Measurements from ENCODE around the gene KCTD3.

KCTD3 gene

GRCh38 chr1:215566556-215567490, at the start of gene KCTD3:
KCTD3 (plus strand) TSS chr1:215567304; CDS start chr1:215567686, 382 bp downstream.
- DNase-seq = no peak

- no peak for DNase-seq
Measured at GRCh38 chr1:215517441-215517891, 49.6 kb upstream of the KCTD3 start.

- DNase-seq = no peak
Measured at GRCh38 chr1:215518594-215518993, 48.5 kb upstream of the KCTD3 start.

GRCh38 chr1:215521279-215521678, 45.8 kb upstream of the KCTD3 start:
- DNase-seq = no peak

DNA sequence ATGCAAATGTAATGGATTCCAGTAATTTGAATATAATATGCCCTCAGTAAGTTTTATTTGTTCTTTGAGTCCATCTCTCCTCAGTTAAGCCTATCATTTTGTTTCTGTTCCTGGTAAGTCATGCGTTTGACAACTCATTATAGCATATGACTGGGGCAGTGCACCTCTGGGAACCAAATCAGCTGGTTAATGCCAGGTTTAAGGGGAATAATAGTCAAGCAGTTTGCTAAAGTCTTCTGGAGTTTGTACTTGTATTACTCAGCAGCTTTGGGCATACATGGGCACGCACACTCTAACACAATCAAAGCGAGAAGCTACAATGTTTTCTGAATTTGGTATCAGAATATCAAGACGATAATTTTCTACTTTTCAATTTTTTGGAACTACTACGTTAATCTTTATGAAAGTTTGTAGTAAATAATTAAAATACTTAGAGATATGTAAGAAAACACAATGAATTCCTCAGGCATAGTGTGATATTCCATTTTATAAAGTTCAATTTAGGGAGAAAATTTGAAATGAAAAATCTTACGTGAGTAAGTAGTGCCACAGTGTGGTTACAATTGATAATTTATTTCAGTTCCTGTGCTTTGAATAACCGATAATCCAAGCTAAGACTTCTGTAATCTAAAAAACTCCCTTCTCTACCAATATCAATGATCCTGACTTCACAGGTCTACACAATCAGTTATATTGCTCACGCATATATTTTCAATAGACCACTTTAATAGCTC, 43.8 kb upstream of the KCTD3 start:
- no peak for DNase-seq

- DNase-seq = no peak
Measured at GRCh38 chr1:215523906-215524305, 43.2 kb upstream of the KCTD3 start.

DNA sequence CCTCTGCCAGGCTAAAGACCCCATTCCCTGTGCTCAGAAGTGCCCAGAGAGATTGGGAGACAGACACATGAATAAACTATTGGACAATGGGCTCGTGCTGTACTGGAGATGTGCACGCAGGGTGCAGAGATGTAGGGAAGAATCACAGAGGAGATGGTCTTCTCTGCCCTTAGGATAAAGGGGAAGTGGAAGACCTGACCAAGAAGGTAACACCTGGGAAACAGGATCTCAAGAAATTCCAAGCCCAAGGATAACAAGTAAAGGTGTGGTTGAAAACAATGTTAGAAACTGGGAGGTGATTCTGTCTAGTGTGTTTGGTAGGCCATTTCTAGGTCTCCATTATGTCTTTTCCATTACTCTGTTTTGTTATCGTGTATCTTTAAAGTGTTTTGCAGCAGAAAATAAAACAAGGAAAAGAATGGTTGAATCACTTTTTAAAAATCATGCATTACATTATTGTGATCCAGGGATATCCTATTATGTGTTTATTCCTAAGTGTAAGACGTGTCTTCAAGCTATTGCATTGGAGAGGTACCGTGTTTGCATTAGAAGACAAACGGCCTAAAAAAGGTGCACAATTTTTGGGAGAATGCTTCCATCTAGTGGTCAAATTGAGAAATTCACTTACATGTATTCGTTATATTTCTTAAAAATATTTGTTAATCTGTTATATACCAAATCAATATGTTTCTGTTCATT, 40.8 kb upstream of the KCTD3 start:
- DNase-seq = no peak

DNA sequence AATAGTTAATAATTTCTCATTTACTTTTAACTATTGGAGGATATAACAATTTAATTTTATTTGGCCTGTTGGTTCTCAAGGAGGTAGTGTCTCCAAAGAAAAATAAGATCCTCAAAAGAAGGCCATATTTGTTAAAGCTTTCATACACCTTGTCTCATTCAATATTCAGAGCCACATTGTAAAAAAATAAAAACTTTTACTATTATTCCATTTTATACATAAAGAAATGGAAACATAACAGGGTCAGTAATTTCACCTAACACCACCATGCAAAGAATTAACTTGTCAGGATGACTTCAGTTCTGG, 40.3 kb upstream of the KCTD3 start:
- no peak for DNase-seq

GRCh38 chr1:215529111-215529510, 38.0 kb upstream of the KCTD3 start:
- no peak for DNase-seq

DNA sequence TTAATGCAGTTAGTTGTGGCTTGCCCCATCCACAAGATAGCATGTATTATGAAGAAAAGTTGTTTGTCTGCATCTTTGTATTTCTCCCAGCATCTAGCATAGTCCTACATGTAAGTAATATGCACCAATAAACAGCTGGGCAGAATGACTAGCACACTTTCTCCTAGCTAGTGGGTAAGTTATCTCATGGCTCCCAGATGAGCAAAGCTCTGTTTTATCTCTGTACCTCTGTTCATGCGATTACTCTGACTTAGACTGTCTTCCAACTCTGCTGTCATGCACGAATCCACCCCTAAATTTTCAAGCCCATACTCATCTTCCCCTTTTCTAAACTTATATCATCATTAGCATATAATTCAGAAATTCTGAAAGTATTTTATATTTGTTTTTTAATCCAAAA, 37.5 kb upstream of the KCTD3 start:
- DNase-seq = no peak

DNA sequence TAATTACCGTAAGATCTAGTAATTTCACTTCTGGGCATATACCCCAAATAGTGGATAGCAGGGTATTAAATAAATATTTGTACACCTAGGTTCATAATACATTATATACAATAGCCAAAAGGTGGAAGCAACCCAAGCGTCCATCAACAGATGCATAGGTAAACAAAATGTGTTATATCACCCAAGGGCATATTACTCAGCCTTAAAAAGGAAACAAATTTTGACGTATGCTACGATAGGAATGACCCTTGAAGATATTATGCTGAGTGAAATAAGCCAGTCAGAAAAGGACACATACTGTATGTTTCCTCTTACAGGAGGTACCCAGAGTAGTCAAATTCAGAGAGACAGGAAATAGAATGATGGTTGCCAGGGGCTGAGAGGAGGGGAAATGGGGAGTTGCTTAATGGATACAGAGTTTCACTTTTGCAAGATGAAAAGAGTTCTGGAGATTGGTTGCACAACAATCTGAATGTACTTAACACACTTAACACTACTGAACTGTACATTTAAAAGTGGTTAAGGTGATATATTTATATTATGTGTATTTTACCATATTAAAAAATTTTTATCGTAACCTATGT, 36.6 kb upstream of the KCTD3 start:
- no peak for DNase-seq

- DNase-seq = no peak
Measured at GRCh38 chr1:215539803-215540570, 27.1 kb upstream of the KCTD3 start.

DNA sequence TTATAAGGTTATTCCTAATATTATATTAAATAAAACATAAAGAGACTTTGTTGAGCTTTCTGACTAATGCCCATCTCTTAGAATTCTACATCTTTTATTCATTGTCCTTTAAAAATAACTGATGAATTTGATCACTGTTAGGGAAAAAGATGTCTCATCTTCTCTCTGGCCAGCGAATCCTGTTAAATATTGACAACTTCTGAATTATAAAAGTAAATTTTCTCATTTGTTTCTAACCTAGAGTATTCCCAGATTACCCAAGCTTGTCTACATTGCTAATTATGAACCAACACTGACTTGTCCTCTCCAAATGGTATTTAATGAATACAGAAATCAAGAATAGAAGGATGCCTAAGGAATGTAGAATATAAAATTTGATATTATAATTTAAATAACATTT, 24.8 kb upstream of the KCTD3 start:
- no peak for DNase-seq

DNA sequence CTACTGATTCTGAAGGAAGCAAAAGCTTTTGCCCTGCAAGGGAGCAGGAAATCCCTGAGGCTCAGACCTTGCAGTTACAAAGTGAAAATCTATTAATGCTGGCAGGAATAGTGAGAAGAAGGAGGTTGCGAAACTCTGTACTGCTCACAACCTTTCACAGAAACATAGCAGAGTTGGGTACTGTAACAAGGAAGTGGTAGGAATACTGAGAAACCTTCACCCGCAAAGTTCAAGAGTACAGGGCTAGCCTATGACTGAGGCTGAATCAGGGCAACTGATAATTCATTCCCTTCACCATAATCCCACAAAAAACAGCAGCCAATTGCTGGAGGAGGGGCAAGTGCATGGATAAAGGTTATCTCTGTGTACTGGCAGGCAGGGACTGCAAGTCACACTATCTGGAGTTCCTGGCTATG, 23.9 kb upstream of the KCTD3 start:
- DNase-seq = no peak

DNA sequence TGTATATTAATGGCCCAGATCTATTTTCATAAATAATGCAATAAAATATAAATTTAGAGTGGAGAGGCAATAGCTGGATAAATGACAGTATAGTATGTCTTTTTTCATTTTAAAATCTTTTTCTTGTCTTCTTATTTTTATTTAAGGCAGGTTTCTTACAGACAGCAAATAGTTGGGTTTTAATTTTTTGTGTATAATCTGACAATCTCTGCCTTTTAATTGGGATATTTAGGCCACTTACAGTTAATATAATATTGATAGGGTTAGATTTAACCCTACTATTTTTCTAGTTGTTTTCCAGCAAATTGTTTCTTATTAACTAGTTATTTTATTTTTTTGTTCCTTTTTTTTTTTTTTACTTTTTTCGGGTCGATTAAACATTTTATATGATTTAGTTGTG, 23.3 kb upstream of the KCTD3 start:
- DNase-seq = no peak

DNA sequence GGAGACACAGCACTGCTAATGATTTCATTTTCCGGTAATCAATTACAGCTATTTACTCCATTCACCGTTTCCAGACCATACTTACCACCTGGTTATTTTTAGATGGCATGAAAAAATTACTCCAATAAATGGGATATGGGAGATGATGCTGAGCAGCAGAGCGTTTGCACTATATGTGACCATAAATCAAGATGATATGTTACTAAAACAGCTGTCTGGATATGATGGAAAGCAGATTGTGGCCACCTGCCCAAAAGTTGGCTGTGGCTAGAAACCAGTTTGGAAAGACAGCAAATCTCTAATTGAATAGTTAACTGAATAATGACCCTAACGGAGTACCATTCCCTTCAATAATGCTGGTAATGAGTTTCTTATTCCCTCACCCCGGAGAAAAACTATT, 22.5 kb upstream of the KCTD3 start:
- no peak for DNase-seq

GRCh38 chr1:215545096-215545495, 22.0 kb upstream of the KCTD3 start:
- DNase-seq = no peak

GRCh38 chr1:215547011-215547410, 20.1 kb upstream of the KCTD3 start:
- DNase-seq = no peak

DNA sequence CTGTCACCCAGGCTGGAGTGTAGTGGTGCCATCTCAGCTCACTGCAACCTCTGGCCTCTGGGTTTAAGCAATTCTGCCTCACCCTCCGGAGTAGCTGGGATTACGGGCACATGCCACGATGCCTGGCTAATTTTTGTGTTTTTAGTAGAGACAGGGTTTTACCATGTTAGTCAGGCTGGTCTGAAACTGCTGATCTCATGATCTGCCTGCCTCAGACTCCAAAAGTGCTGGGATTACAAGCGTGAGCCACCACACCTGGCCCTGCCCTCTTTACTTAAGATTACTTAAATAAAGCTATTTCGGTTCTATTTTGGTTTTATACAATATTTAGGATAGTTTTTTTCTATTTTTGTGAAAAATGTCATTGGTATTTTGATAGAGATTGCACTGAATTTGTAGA, 15.3 kb upstream of the KCTD3 start:
- no peak for DNase-seq

GRCh38 chr1:215554865-215555264, 12.2 kb upstream of the KCTD3 start:
- DNase-seq = no peak

- no peak for DNase-seq
Measured at GRCh38 chr1:215555531-215555930, 11.6 kb upstream of the KCTD3 start.

DNA sequence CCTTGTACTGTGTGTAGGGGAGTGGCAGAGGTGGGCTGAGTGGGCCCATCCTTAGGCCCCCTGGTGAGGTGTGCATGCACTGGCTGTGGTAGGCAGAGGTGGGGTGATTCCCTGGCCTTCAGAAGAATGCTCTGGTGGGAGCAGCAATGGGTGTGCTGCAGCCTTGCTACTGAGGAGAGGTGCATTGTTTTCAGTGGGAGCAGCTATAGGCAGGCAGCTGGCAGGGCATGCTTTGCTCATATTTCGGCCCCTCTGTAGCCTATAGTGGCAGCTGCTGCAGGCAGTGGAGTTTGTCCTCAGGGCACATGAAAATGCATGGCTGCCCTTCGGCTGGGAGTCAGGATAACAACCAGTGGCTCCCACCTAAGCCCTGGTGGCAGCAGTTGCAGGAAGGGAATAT, 10.1 kb upstream of the KCTD3 start:
- DNase-seq = no peak

Measured in activated CD8-positive, alpha-beta memory T cell treated with anti-CD3 and anti-CD28 coated beads for 24 hours (primary cell).